Gastrocnemius medialis (tissue), 4 donors: ENCODE measurements around the gene CXCL8. TPM values are rescaled to one million over a fixed set of nuclear protein-coding genes. Genes with fewer than 3 reads are reported as not detected.

ENCODE experiments used
- ATAC-seq, 2 donors: fragments of 150-250 bp; one replicate each; pipeline ENCODE4 v1.9.1; 2016
- DNase-seq, 2 donors: peaks; one replicate each; pipeline ENCODE4 v3.0.0-alpha.2; 2019
- H3K27ac ChIP-seq, 4 donors: fragments of 200-600 bp; sonication (generic); 1 replicate in 1 of 4; 2 replicates in 3 of 4; pipeline ENCODE4 v1.5.1; 2016 to 2018; ENCODE audit warnings: mild to moderate bottlenecking in 2 of 4, moderate library complexity in 1 of 4
- H3K27me3 ChIP-seq, 3 donors: fragments of 200-600 bp; sonication (generic) in 2 of 3; 1 replicate in 1 of 3; 2 replicates in 2 of 3; pipeline versions ENCODE4 v1.5.1 to v1.6.0; 2016 to 2019; ENCODE audit warnings: mild to moderate bottlenecking in 1 of 3, moderate library complexity in 1 of 3
- H3K36me3 ChIP-seq, 2 donors: fragments of 200-600 bp; sonication (generic) in 1 of 2; one replicate each; pipeline ENCODE4 v1.5.1; 2017 to 2018
- H3K4me1 ChIP-seq, 2 donors: fragments of 200-600 bp; sonication (generic) in 1 of 2; one replicate each; pipeline ENCODE4 v1.5.1; 2016 to 2017; ENCODE audit warnings: mild to moderate bottlenecking in 2 of 2
- H3K4me3 ChIP-seq, 4 donors: fragments of 200-600 bp; sonication (generic) in 3 of 4; 1 replicate in 1 of 4; 2 replicates in 3 of 4; pipeline ENCODE4 v1.5.1; 2016 to 2019; ENCODE audit warnings: mild to moderate bottlenecking in 2 of 4
- H3K9me3 ChIP-seq, 3 donors: fragments of 200-600 bp; sonication (generic) in 2 of 3; 1 replicate in 1 of 3; 2 replicates in 2 of 3; pipeline ENCODE4 v1.5.1; 2016 to 2019
- CTCF ChIP-seq, 5 experiments: fragments of 450-650 bp in 3 of 5; fragments of 200-600 bp in 2 of 5; sonication (generic) in 2 of 5; IDR thresholded peaks in 4 of 5; conservative IDR thresholded peaks in 1 of 5; 1 replicate in 4 of 5; 2 replicates in 1 of 5; pipeline ENCODE4 v1.5.1; 2016 to 2019; ENCODE audit warnings: antibody characterized with exemption in 5 of 5, mild to moderate bottlenecking in 3 of 5, moderate library complexity in 3 of 5
- POLR2A ChIP-seq, 2 donors: fragments of 450-650 bp; IDR thresholded peaks; one replicate each; pipeline ENCODE4 v1.6.1; 2017; ENCODE audit warnings: antibody characterized with exemption in 2 of 2, mild to moderate bottlenecking in 2 of 2, moderate library complexity in 2 of 2
- in situ Hi-C, 4 donors: fragments of 200-750 bp; cut with MboI; loops; one replicate each; pipeline versions ENCODE4 v1.15.0 to v1.8.0; 2017; ENCODE audit warnings: low sequenced_read_pairs in 4 of 4
- intact Hi-C: fragments of 100-400 bp; cut with DNase I; formaldehyde crosslinking; loops from one replicate; pipeline ENCODE4 v1.15.1; 2023; ENCODE audit warnings: low total_unique reads
- total RNA-seq, 4 donors: library from RNA; depleted of rRNA; stranded (reverse); fragments of >200 nt; gene quantifications; one replicate each; pipeline versions ENCODE4 v1.1.0 to v1.2.3, GENCODE V29; 2016

CXCL8 gene
- total RNA-seq, 4 donors from 2014 or later: 0.22 to 1.9 (median 1.3) TPM

DNA sequence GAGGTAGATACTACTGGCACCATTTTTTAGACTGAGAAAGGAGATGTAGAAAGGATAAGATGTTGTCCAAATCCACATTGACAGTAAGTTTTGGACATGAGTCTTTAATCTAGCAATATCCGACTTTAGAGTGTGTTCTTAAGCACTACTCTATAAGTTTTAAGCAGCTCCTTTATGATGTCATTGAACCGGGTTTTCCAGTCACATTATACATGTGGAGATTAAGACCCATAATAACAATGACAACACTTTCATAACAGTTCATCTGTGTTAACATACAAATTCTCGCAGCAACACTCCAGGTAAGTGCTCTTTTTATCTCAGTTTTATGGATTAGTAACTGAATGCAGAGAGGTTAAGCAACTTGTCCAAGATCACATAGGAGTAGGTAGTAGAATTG, 30.3 kb upstream of the CXCL8 start:
- peaks cover under 1 to 4% of the 10 kb centered on the region in 2 donors for H3K4me1 ChIP-seq
- DNase-seq (no peak), ATAC-seq (no peak)
- TF ChIP-seq POLR2A (IDR thresholded peaks at IDR 0.05) (no peak), CTCF (IDR thresholded peaks at IDR 0.05 in 4 of 5, conservative IDR thresholded peaks at IDR 0.05 in 1 of 5) (no peak)
- H3K9me3 ChIP-seq: no peaks in the 10 kb centered on the region
- intact Hi-C loops: no loop called here
- in situ Hi-C loops: no loop called here
- no peaks in the 10 kb centered on the region for H3K36me3 ChIP-seq
- no peak overlapping the region for H3K4me3 ChIP-seq
- H3K27me3 ChIP-seq: no peaks in the 10 kb centered on the region
- no peak overlapping the region for H3K27ac ChIP-seq

- no peaks in the 10 kb centered on the region for H3K4me1 ChIP-seq
- no peak for ATAC-seq
- in situ Hi-C loops: no loop called here
Measured at GRCh38 chr4:73711989-73712388, 28.4 kb upstream of the CXCL8 start.

DNA sequence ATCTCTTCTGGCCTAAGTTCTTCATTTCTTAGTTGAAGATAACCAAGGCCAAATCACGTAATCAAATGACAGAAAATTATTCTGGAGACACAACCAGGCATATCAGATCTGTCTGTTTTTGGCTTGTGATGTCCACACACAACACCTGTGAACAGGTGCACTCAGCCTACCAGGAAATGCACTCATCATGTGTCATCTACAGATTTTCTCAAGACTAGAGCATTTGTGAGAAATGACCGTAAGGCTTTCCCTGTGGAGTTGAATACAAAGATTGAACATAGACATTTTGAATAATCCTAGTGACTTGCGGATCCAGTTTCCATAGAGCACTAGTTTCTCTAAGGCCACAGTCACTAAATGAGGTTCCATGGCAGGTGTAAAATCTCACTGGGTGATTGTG, 26.7 kb upstream of the CXCL8 start:
- TF ChIP-seq POLR2A (IDR thresholded peaks at IDR 0.05): no peak
- no peak for TF ChIP-seq CTCF (IDR thresholded peaks at IDR 0.05 in 4 of 5, conservative IDR thresholded peaks at IDR 0.05 in 1 of 5)
- DNase-seq: no peak
- no peak overlapping the region for H3K27ac ChIP-seq
- H3K4me3 ChIP-seq: no peak overlapping the region
- intact Hi-C loops (no loop called here), in situ Hi-C loops (no loop called here)
- H3K9me3 ChIP-seq: no peaks in the 10 kb centered on the region
- no peaks in the 10 kb centered on the region for H3K36me3 ChIP-seq
- no peak for ATAC-seq
- no peaks in the 10 kb centered on the region for H3K4me1 ChIP-seq
- H3K27me3 ChIP-seq: no peaks in the 10 kb centered on the region

More at GRCh38 chr4:73711989-73712388, 28.4 kb upstream of the CXCL8 start:
- H3K27ac ChIP-seq: no peak overlapping the region
- intact Hi-C loops: no loop called here
- H3K36me3 ChIP-seq: no peaks in the 10 kb centered on the region
- H3K4me3 ChIP-seq: no peak overlapping the region
- no peak for DNase-seq
- TF ChIP-seq POLR2A (IDR thresholded peaks at IDR 0.05) (no peak), CTCF (IDR thresholded peaks at IDR 0.05 in 4 of 5, conservative IDR thresholded peaks at IDR 0.05 in 1 of 5) (no peak)
- no peaks in the 10 kb centered on the region for H3K27me3 ChIP-seq
- no peaks in the 10 kb centered on the region for H3K9me3 ChIP-seq

DNA sequence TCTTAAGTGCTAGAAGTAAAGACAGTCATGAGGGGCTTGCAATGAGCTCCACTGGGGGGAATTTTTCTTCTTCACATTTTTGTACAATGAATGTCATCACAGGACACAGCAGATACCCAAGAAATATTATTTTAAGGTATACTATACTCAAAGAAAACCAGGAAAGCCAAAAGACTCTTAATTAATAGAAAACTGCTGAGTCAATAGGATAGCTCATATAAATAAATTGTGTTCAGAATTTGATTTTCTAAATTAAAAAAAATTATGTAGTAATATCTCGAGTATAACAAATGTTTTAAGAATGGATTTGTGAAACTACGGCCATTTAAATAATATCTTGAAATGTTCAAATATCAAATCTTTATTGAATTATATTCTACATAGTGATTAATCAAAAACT, 25.7 kb upstream of the CXCL8 start:
- intact Hi-C loops: no loop called here
- in situ Hi-C loops: no loop called here

More for the DNA sequence above, 25.7 kb upstream of the CXCL8 start:
- Histone ChIP-seq H3K27me3 (no peaks in the 10 kb centered on the region), H3K4me1 (no peaks in the 10 kb centered on the region), H3K36me3 (no peaks in the 10 kb centered on the region), H3K27ac (no peak overlapping the region), H3K9me3 (no peaks in the 10 kb centered on the region), H3K4me3 (no peak overlapping the region)
- DNase-seq (no peak), ATAC-seq (no peak)
- TF ChIP-seq POLR2A (IDR thresholded peaks at IDR 0.05): no peak
- TF ChIP-seq CTCF (IDR thresholded peaks at IDR 0.05 in 4 of 5, conservative IDR thresholded peaks at IDR 0.05 in 1 of 5): no peak
